ENCODE measurements around the gene CCL20. TPM values are rescaled to one million over a fixed set of nuclear protein-coding genes. Genes with fewer than 3 reads are reported as not detected.
"Not testable (repeated sequence)": the region's sequence is repeated elsewhere in the genome, so short reads cannot be mapped to it uniquely, and the experiment has no call there.

The CCL20 gene
- total RNA-seq, 1 experiment from 2014 or later = 3.5 TPM

- intact Hi-C loops (cut with micrococcal nuclease; ENCODE audit: unreplicated experiment) = no loop called here
- H3K9me3 Mint-ChIP-seq (ENCODE audit: unreplicated experiment) = no peaks in the 10 kb centered on the region
- DNase-seq = no peak
- BruUV-seq (replicated peaks) = no TSS peak
- TF ChIP-seq CTCF (IDR thresholded peaks at IDR 0.05; ENCODE audit: insufficient read depth in 1 of 2, low read depth in 1 of 2, low read length in 1 of 2, severe bottlenecking in 1 of 2, unreplicated experiment in 1 of 2) = no peak
- no peaks in the 10 kb centered on the region for H3K9me3 ChIP-seq
- H3K4me1 Mint-ChIP-seq (ENCODE audit: low read depth, unreplicated experiment) = peaks cover 10% of the 10 kb centered on the region
- no peaks in the 10 kb centered on the region for H3K27me3 Mint-ChIP-seq (ENCODE audit: insufficient read depth, unreplicated experiment)
- no peaks in the 10 kb centered on the region for H3K36me3 ChIP-seq (ENCODE audit: control insufficient read depth, insufficient read depth, low read length)
- H3K36me3 Mint-ChIP-seq (ENCODE audit: insufficient read depth, unreplicated experiment) = no peaks in the 10 kb centered on the region
- H3K27ac Mint-ChIP-seq (ENCODE audit: unreplicated experiment) = no peak overlapping the region
- no peaks in the 10 kb centered on the region for H3K4me1 ChIP-seq
- H3K4me3 Mint-ChIP-seq (ENCODE audit: unreplicated experiment) = no peak overlapping the region
- POLR2A ChIA-PET = no interaction called here
- H3K27me3 ChIP-seq (replicated peaks; ENCODE audit: control insufficient read depth, insufficient read depth, low read length) = no peaks in the 10 kb centered on the region
- CTCF ChIA-PET = no interaction called here
- no peak overlapping the region for H3K4me3 ChIP-seq (ENCODE audit: low read depth, low read length)
These were observed 15.7 kb downstream of the CCL20 start for GRCh38 chr2:227829337-227829736.

GRCh38 chr2:227834423-227834822, 20.8 kb downstream of the CCL20 start:
- ChIA-PET POLR2A (no interaction called here), CTCF (no interaction called here)
- Histone ChIP-seq H3K27me3 (replicated peaks; ENCODE audit: control insufficient read depth, insufficient read depth, low read length) (no peaks in the 10 kb centered on the region), H3K4me1 (no peaks in the 10 kb centered on the region), H3K36me3 (ENCODE audit: control insufficient read depth, insufficient read depth, low read length) (no peaks in the 10 kb centered on the region), H3K9me3 (no peaks in the 10 kb centered on the region), H3K4me3 (ENCODE audit: low read depth, low read length) (no peak overlapping the region)
- no TSS peak for BruUV-seq (replicated peaks)
- intact Hi-C loops (cut with micrococcal nuclease; ENCODE audit: unreplicated experiment) = no loop called here
- H3K27ac Mint-ChIP-seq (ENCODE audit: unreplicated experiment) = no peak overlapping the region
- TF ChIP-seq CTCF (IDR thresholded peaks at IDR 0.05; ENCODE audit: insufficient read depth in 1 of 2, low read depth in 1 of 2, low read length in 1 of 2, severe bottlenecking in 1 of 2, unreplicated experiment in 1 of 2) = no peak
- H3K4me1 Mint-ChIP-seq (ENCODE audit: low read depth, unreplicated experiment) = no peaks in the 10 kb centered on the region
- DNase-seq = no peak
- no peaks in the 10 kb centered on the region for H3K27me3 Mint-ChIP-seq (ENCODE audit: insufficient read depth, unreplicated experiment)
- no peaks in the 10 kb centered on the region for H3K36me3 Mint-ChIP-seq (ENCODE audit: insufficient read depth, unreplicated experiment)
- peaks cover 8% of the 10 kb centered on the region for H3K9me3 Mint-ChIP-seq (ENCODE audit: unreplicated experiment)
- H3K4me3 Mint-ChIP-seq (ENCODE audit: unreplicated experiment) = no peak overlapping the region

DNA sequence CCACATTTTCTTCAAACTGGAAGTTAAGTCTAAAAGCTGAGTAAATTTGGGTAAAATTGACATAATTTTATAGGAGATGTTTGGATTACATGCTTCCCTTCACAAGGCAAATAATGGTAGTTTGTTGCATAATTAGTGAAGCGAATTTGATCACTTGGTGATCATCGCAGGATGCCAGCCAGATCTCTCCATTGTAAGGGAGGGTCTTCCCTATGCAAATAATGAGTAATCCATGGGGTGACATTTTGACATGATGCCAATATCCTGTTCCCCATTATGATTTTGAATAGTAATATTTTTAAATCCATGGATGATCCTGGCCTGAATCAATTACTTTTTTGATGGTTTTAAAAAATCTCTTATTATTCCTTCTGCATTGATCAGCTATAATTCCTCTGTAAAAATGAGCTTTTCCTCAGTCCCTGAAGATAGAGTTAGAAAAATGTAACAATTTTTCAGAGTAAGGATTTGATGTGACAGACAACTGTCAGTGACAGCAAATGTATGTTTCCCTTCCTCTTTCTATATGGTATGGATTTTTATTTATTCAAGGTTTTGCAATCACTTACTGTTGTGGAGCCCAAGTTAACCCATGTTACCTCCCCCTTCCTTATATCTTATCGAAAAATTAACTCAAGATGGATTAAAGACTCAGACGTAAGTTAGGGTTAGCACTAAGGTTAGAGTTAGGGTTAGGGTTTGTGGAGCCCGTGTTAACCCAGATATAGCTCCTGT, 21.4 kb downstream of the CCL20 start:
- Histone ChIP-seq H3K4me1 (no peaks in the 10 kb centered on the region), H3K9me3 (no peaks in the 10 kb centered on the region), H3K27me3 (replicated peaks; ENCODE audit: control insufficient read depth, insufficient read depth, low read length) (no peaks in the 10 kb centered on the region), H3K4me3 (ENCODE audit: low read depth, low read length) (no peak overlapping the region), H3K36me3 (ENCODE audit: control insufficient read depth, insufficient read depth, low read length) (no peaks in the 10 kb centered on the region)
- POLR2A ChIA-PET = no interaction called here
- no peaks in the 10 kb centered on the region for H3K36me3 Mint-ChIP-seq (ENCODE audit: insufficient read depth, unreplicated experiment)
- TF ChIP-seq CTCF (IDR thresholded peaks at IDR 0.05; ENCODE audit: insufficient read depth in 1 of 2, low read depth in 1 of 2, low read length in 1 of 2, severe bottlenecking in 1 of 2, unreplicated experiment in 1 of 2) = no peak
- no peaks in the 10 kb centered on the region for H3K4me1 Mint-ChIP-seq (ENCODE audit: low read depth, unreplicated experiment)
- peaks cover 8% of the 10 kb centered on the region for H3K9me3 Mint-ChIP-seq (ENCODE audit: unreplicated experiment)
- DNase-seq = no peak
- CTCF ChIA-PET = no interaction called here
- no peak overlapping the region for H3K27ac Mint-ChIP-seq (ENCODE audit: unreplicated experiment)
- intact Hi-C loops (cut with micrococcal nuclease; ENCODE audit: unreplicated experiment) = no loop called here
- no TSS peak for BruUV-seq (replicated peaks)
- H3K27me3 Mint-ChIP-seq (ENCODE audit: insufficient read depth, unreplicated experiment) = no peaks in the 10 kb centered on the region
- no peak overlapping the region for H3K4me3 Mint-ChIP-seq (ENCODE audit: unreplicated experiment)

GRCh38 chr2:227839339-227840129, 25.9 kb downstream of the CCL20 start:
- H3K27ac Mint-ChIP-seq (ENCODE audit: unreplicated experiment); POLR2A ChIA-PET; CTCF ChIA-PET; H3K4me1 Mint-ChIP-seq (ENCODE audit: low read depth, unreplicated experiment); H3K36me3 Mint-ChIP-seq (ENCODE audit: insufficient read depth, unreplicated experiment); intact Hi-C loops (cut with micrococcal nuclease; ENCODE audit: unreplicated experiment); H3K4me3 ChIP-seq (ENCODE audit: low read depth, low read length); H3K27me3 Mint-ChIP-seq (ENCODE audit: insufficient read depth, unreplicated experiment); H3K36me3 ChIP-seq (ENCODE audit: control insufficient read depth, insufficient read depth, low read length); BruUV-seq (replicated peaks); H3K4me3 Mint-ChIP-seq (ENCODE audit: unreplicated experiment); H3K27me3 ChIP-seq (replicated peaks; ENCODE audit: control insufficient read depth, insufficient read depth, low read length); H3K9me3 ChIP-seq; H3K4me1 ChIP-seq; DNase-seq: not testable (repeated sequence)
- peaks cover 23% of the 10 kb centered on the region for H3K9me3 Mint-ChIP-seq (ENCODE audit: unreplicated experiment)

All from Caco-2 (cell line).